Measurements from ENCODE around the gene CNTLN. TPM values are rescaled to one million over a fixed set of nuclear protein-coding genes. Genes with fewer than 3 reads are reported as not detected.

The CNTLN gene
- total RNA-seq, 4 donors from 2014 or later, result 1.6 to 7.0 (median 2.4) TPM

DNA sequence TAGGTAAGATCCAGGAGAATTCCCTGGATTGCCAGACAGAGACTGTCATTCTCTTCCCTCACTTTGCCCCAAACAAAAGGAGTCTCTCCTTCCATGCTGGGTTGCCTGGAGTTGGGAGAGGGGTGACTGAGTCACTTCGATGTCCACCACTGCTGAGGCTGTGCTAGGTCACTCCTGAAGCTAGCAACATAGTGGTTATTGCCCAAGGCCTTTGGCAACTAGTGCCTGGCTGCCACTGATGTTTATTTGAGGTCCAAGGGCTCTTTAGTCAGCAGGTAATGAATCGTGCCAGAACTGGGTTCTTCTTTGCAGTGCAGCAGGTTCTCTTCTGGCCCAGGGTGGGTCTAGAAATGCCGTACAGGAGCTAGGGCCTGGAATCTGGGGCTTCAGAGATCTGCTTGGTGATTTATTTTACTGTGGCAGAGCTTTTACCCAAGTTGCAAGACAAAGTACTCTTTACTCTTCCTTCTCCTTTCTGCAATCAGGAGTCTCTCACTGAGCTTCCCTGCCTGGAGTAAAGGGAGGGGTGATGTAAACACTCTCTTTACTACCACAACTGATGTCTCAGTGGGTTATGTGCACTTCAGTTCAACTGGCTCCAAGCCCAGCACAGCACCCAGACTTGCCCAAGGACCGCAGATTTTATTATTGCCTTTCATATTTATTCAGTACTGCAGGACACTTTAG lies 288.3 kb downstream of the CNTLN start:
- no peaks in the 10 kb centered on the region for H3K36me3 ChIP-seq
- H3K27ac ChIP-seq, result peak overlapping the region in 1 of 4 donors; percentile 5
- TF ChIP-seq POLR2A (IDR thresholded peaks at IDR 0.05) (no peak), POLR2AphosphoS5 (IDR thresholded peaks at IDR 0.05) (no peak), EP300 (IDR thresholded peaks at IDR 0.05; ENCODE audit: low read depth) (no peak)
- TF ChIP-seq, protein P1, sequence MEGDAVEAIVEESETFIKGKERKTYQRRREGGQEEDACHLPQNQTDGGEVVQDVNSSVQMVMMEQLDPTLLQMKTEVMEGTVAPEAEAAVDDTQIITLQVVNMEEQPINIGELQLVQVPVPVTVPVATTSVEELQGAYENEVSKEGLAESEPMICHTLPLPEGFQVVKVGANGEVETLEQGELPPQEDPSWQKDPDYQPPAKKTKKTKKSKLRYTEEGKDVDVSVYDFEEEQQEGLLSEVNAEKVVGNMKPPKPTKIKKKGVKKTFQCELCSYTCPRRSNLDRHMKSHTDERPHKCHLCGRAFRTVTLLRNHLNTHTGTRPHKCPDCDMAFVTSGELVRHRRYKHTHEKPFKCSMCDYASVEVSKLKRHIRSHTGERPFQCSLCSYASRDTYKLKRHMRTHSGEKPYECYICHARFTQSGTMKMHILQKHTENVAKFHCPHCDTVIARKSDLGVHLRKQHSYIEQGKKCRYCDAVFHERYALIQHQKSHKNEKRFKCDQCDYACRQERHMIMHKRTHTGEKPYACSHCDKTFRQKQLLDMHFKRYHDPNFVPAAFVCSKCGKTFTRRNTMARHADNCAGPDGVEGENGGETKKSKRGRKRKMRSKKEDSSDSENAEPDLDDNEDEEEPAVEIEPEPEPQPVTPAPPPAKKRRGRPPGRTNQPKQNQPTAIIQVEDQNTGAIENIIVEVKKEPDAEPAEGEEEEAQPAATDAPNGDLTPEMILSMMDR (IDR thresholded peaks at IDR 0.05), result no peak
- WGBS, 2 donors (ENCODE audit: low coverage in 1 of 2), result 54 to 100% methylated on average over 1 to 4 of the region's 4 CpGs
- no peaks in the 10 kb centered on the region for H3K27me3 ChIP-seq
- in situ Hi-C loops (cut with MboI; ENCODE audit: low pct_ligation_motif_present in 1 of 4, low pct_unique_long_range_greater_than_20kb in 1 of 4, low sequenced_read_pairs in 3 of 4) (no loop called here), intact Hi-C loops (cut with DNase I; ENCODE audit: low total_unique reads) (no loop called here)
- DNase-seq, result peak; percentile 37
- H3K4me3 ChIP-seq, result no peak overlapping the region
- H3K9me3 ChIP-seq, result no peaks in the 10 kb centered on the region
- peaks cover 0 to 9% (median 0%) of the 10 kb centered on the region in 4 donors for H3K4me1 ChIP-seq

DNA sequence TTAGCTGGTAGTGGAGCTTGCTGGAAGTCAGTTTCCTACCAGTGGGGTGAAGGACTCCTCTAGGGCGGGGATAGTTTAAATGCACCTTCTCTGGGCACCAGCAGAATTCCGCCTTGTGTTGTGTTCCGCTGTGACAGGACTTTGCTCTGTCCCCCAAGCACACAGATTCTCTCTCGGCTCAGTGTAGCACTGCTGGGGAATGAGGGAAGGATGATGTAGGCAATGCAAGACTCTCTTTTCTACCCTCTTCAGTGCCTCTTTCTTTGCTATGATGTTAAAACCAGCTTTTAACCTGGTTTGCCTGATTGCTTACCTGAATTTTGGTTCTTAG lies 288.8 kb downstream of the CNTLN start:
- DNase-seq, result no peak
- Histone ChIP-seq H3K9me3 (no peaks in the 10 kb centered on the region), H3K27me3 (no peaks in the 10 kb centered on the region), H3K4me3 (no peak overlapping the region), H3K27ac (peak overlapping the region in 1 of 4 donors; percentile 5), H3K4me1 (peaks cover 0 to 9% (median 0%) of the 10 kb centered on the region in 4 donors), H3K36me3 (no peaks in the 10 kb centered on the region)
- intact Hi-C loops (cut with DNase I; ENCODE audit: low total_unique reads) (no loop called here), in situ Hi-C loops (cut with MboI; ENCODE audit: low pct_ligation_motif_present in 1 of 4, low pct_unique_long_range_greater_than_20kb in 1 of 4, low sequenced_read_pairs in 3 of 4) (no loop called here)
- TF ChIP-seq, protein P1 (IDR thresholded peaks at IDR 0.05), result no peak
- TF ChIP-seq POLR2AphosphoS5 (IDR thresholded peaks at IDR 0.05) (no peak), EP300 (IDR thresholded peaks at IDR 0.05; ENCODE audit: low read depth) (no peak), POLR2A (IDR thresholded peaks at IDR 0.05) (no peak)
- 38 to 47% methylated on average over 2 to 4 of the region's 4 CpGs for WGBS, 2 donors (ENCODE audit: low coverage in 1 of 2)

DNA sequence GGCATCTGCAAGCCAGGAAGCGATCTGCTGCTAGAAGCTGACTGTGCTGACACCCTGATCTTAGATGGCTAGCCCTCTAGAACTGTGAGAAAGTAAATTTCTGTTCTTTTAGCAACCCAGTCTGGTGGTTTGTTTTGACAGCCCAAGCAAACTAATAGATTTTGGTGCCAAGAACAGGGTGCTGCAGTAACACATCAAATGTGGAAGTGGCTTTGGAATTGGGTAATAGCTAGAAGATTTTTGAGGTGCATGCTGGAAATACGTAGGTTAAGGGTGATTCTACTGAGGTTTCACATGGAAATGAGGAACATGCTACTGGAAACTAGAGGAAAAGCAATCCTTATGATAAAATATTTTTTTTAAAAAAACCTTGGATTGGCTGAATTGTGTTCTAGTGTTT lies 290.5 kb downstream of the CNTLN start:
- Histone ChIP-seq H3K4me3 (no peak overlapping the region), H3K36me3 (no peaks in the 10 kb centered on the region), H3K27me3 (no peaks in the 10 kb centered on the region), H3K9me3 (no peaks in the 10 kb centered on the region), H3K4me1 (peaks cover 0 to 9% (median 0%) of the 10 kb centered on the region in 4 donors), H3K27ac (peak overlapping the region in 1 of 4 donors; percentile 4)
- intact Hi-C loops (cut with DNase I; ENCODE audit: low total_unique reads) (no loop called here), in situ Hi-C loops (cut with MboI; ENCODE audit: low pct_ligation_motif_present in 1 of 4, low pct_unique_long_range_greater_than_20kb in 1 of 4, low sequenced_read_pairs in 3 of 4) (no loop called here)
- TF ChIP-seq POLR2A (IDR thresholded peaks at IDR 0.05) (no peak), EP300 (IDR thresholded peaks at IDR 0.05; ENCODE audit: low read depth) (no peak), POLR2AphosphoS5 (IDR thresholded peaks at IDR 0.05) (no peak)
- TF ChIP-seq, protein P1 (IDR thresholded peaks at IDR 0.05), result no peak
- no peak for DNase-seq
- WGBS, 2 donors (ENCODE audit: low coverage in 1 of 2), result 87 to 100% methylated on average over 1 to 2 of the region's 2 CpGs

DNA sequence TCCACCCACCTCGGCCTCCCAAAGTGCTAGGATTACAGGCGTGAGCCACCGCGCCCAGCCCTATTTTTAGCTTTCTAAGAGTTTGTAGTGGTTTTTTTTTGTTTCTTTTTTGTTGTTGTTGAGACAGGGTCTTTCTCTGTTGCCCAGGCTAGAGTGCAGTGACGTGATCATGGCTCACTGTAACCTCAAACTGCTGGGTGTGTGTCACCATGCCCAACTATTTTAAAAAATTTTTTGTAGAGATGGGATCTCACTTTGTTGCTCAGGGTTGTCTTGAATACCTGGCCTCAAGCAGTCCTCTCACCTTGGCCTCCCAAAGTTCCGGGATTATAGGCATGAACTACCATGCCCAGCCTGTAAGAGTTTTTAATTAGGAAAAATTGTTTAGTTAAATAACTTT lies 298.7 kb downstream of the CNTLN start:
- 90 to 92% methylated on average over 6 of the region's 6 CpGs for WGBS, 2 donors (ENCODE audit: low coverage in 1 of 2)
- Histone ChIP-seq H3K27me3 (no peaks in the 10 kb centered on the region), H3K4me1 (no peaks in the 10 kb centered on the region), H3K9me3 (peaks cover 0 to 9% of the 10 kb centered on the region in 2 donors), H3K36me3 (no peaks in the 10 kb centered on the region), H3K4me3 (no peak overlapping the region), H3K27ac (no peak overlapping the region)
- intact Hi-C loops (cut with DNase I; ENCODE audit: low total_unique reads) (no loop called here), in situ Hi-C loops (cut with MboI; ENCODE audit: low pct_ligation_motif_present in 1 of 4, low pct_unique_long_range_greater_than_20kb in 1 of 4, low sequenced_read_pairs in 3 of 4) (no loop called here)
- TF ChIP-seq POLR2A (IDR thresholded peaks at IDR 0.05), result no peak
- no peak for TF ChIP-seq POLR2AphosphoS5 (IDR thresholded peaks at IDR 0.05)
- no peak for TF ChIP-seq EP300 (IDR thresholded peaks at IDR 0.05; ENCODE audit: low read depth)
- no peak for DNase-seq

All from transverse colon (tissue), 4 donors.